T-helper 2 cell (primary cell): Measurements from ENCODE around the gene MAPK11.
A peak's percentile ranks its signal among the peaks of the same experiment; 100 is the strongest.

Experiments used
- DNase-seq, 5 experiments: peaks; one replicate each; pipeline versions ENCODE4 v3.0.0 to v3.0.0-alpha.2; 2012 to 2022

Gene MAPK11

DNA sequence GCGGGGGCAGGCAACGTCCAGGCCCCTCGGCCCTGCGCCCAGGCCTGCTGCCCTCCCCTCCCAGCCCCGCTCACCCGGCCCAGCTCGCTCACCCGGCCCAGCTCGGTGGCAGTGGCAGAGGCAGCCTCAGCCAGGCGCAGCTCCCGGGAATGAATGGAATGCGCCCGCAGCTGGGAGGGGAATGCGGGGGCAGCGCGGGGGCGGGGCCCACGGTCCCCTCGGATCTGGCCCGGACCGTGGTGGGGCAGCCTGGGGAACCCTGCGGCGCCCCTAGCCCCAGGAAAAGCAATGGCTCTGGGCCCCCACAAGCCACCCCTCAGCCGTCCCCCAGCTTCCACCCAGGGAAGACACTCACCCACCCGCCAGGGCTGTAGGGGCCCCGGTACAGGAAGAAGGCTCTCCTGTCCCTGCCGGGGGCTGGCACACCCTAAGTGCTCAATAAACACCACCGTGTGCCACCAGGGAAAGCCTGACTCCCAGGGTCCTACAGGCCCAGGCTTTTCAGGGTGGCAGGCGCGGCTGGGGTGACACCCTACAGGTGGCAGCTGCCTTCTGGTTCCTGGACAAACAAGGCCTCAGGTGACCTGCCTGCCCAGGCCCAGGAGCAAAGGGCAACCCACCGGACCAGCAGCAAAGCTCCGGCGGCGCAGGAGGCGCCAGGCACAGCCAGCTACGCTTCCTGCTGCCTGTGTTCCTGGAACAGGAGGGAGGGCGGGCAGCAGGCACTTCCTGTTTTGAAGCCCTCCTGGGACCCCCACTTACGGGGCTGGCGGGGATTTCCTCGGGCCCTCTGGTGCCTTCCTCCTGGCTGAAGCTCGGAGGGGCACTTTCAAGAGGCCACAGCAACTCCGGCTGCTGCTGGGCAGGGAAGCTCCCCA, 23.5 kb upstream of the MAPK11 start:
- no peak for DNase-seq

DNA sequence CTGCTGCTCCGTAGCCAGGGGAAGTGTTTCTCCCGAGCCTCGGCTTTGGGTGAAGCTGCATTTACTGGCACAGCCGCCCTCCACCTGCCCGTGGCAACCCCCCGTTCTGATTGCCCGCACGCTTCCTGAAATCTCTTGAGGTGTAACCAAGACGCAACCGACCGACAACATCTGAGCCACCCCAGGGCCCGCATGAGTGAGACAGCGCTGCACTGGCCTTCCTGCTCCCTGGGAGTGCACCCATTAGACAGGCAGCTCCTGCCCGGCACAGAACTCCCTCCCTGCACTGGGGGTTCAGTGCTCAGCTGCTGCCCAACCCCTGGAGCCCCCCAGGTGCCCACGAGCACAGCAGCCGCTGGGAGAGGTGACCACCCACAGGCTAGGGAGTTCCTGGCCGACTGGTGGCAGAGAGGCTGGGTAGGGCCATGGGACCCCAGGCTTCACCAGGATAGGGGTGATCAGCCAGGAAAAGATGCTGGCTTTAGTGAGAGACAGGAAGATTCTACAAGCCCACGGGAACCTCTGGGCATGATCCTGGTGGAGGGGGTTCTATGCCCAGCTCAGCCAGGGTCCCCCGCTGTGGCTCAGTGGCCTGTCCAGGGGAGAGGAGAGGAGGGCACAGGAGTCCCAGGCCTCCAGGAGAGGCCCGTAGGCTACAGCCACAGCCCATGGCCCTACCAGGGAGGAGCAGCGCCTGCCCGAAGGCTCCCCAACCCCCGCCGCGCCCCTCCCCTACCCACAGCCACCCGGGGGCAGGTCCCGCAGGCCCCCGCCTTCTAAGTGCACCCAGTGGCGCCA, 22.7 kb upstream of the MAPK11 start:
- DNase-seq, result no peak

DNA sequence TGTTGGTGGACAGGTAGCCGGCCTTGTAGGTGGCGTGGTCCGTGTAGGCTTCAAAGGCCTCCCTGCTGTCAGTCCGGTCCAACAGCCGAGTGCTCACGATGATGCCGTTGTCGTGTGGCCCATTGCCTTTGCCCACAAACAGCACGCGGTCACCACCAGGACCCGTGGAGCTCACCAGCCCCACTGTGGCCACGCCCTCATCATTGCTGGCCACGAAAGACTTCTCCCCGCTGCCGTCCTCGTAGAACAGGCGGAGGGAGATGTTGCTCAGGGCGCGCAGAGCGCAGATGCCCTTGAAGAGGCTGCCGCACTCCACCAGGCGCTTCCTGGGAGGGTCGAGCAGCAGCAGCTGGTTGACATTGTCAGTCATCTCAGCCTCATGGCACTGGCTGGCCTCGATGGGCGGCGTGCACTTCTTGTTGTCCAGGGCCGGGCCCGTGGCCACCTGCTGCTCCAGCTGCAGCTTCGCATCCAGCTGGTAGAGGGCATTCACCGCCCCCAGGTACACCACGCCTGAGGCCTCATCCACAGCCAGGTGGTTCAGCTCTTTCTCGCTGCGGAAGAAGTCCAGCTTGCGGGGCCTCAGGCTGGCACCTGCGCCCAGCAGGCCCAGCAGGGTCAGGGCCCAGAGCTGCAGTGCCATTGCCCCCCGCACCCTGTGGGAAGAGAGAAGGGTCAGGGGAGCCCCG, 19.9 kb upstream of the MAPK11 start:
- DNase-seq, result no peak

DNA sequence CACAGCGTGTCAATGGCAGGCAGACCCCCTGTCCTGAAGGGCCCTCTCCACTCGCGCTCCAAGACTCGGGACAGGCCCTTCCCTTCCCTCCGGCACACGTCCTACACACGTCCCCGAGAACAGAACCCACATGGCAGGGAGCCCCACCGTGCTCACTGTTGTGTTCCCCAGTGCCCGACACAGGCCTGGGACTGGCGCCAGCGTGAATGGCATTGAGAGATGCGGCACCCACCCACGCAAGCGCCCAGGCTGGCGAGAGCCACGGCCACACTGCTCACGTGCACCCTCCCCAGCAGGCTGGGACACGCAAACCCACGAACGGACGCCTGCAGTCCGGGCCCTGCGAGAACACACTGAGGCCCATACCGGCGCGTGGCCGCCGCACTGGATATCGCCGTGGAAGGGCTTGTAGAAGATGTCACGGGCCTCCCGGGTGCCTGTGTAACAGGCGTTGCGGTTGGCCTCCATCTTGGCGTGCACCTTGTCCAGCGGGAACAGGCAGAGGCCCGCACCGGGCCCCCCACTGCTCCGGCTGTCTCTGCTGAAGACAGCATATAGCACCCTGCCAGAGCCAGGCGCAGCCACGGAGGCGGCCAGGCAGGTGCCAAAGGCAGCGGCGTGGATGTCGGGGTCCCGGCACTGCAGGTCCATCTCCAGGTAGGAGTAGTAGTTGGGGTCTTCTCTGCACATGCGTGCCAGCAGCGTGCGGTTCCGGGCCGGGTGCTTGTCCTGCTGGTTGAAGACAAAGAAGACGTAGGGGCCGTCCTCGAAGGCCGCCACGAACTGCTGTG, 19.2 kb upstream of the MAPK11 start:
- no peak for DNase-seq

DNA sequence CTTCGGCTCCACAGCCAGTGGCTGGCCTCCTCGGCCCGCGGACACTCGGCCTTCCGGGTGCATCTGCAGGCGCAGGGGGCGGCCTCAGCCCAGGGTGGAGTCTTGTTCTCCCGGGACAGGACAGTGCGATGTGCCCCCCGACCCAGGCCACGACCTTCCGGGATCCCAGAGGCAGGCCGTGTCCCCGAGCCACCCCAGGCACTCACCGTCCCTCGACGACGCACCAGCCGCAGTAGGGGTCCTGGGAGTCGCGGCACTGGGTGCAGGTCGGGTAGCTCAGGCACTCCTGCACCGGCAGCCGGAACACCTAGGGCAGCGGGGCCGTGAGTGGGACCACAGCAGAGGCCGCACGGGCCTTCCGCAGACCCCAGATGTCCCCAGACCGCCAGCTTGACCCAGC, 17.6 kb upstream of the MAPK11 start:
- DNase-seq, result no peak

DNA sequence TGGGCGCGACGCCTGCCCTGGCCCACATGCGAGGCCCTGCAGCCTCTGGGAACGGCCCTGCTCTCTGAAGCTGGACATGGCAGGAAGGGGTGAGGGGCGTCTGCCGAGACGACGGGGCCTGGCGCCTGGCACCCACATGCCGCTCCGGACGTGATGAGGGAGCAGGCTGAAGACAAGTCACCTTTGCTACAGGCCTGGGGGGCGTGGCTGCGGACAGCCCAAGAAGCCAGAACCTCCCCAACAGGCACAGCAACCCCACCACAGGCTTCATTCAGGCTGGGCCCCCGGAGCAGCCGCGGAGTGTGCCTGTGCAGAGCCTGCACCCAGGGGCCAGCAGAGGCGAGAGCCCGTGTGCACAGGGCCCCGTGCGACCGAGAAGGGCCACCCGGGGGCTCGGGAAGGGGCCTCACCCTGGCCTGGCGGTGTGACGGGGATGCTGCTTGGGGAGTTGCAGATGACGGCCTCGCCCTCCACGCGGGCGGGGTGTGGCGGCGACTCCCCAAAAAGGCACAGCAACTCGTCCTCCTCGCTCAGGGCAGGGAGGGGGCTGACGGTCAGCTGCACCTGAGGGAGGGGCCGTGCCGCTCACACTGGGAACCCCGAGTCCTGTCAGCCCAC, 16.6 kb upstream of the MAPK11 start:
- no peak for DNase-seq

DNA sequence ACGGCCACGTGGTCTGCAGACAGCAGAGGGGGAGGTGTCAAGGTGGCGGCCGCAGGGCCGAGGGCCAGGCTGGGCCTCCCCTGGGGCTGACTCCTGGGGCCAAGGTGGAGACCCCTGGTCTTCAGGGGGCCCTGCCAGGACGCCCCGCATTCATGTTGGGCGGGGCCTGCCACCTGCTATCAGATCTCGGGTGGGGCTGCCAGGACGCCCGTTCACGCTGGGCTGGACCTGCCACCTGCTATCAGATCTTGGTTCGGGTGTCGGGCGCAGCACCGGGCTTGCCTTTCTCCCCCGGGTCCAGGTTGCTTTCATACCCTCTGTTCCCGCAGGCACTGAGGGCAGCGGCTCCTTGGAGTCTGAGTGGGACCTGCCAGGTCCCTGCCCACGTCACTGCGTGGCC, 16.1 kb upstream of the MAPK11 start:
- no peak for DNase-seq

DNA sequence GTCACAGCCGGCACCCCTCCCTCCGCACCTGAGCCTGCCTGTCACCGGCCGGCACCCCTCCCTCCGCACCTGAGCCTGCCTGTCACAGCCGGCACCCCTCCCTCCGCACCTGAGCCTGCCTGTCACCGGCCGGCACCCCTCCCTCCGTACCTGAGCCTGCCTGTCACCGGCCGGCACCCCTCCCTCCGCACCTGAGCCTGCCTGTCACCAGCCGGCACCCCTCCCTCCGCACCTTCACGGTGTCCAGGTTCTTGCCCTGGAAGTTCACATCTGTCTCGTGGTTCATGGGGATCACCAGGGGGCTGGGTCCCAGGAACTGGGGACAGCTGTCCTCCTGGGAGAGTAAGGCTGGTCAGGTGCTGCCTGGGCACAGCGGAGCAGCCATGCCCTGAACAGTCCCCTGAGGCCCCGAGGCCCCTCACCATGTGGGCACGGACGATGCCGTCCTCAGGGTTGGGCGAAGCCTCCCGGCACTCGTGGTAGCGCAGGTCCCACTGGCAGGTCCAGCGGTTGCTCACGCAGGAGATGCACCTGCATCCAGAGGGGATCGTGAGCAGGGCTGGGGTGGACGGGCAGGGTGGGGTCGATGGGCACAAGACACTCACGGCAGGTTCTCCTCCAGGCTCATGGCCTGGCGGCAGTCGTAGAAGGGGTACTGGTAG, 15.5 kb upstream of the MAPK11 start:
- DNase-seq, result no peak

DNA sequence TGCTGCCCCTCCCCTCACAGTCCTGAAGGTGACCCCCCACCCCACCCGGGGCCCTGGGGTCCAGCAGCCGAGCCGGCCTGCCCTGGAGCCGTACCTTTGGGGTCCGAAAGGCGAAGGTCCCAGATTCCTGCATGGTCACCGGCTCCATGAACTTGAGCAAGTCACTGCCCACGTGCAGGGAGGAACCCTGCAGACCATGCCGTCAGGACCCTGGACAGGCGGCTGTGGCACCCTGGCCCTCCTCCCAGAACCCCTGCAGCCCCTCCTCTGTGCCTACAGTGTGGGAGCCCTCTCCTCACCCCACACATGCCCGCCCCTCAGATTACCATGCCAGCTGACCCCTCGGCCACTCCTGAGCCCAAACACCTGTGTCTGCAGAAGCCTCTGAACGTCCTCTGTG, 14.3 kb upstream of the MAPK11 start:
- DNase-seq, result no peak

DNA sequence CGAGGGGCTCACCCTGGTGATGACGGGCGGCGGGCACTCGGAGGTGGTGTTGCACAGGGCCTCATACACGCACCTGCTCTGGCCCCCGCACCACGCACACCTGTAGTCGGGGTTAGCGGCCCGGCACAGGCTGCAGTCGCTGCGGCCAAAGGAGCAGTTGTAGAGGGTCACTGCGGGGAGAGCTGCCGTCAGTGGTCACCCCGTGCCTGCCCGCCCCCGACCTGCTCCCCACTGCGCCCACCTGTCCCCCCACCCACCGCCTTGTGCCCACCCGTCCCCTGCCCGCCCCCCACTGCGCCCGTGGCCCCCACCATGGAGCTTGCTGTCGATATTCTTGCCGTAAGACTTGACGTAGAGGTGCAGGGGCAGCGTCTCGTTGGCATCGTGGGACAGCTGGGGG, 13.6 kb upstream of the MAPK11 start:
- DNase-seq, result no peak

DNA sequence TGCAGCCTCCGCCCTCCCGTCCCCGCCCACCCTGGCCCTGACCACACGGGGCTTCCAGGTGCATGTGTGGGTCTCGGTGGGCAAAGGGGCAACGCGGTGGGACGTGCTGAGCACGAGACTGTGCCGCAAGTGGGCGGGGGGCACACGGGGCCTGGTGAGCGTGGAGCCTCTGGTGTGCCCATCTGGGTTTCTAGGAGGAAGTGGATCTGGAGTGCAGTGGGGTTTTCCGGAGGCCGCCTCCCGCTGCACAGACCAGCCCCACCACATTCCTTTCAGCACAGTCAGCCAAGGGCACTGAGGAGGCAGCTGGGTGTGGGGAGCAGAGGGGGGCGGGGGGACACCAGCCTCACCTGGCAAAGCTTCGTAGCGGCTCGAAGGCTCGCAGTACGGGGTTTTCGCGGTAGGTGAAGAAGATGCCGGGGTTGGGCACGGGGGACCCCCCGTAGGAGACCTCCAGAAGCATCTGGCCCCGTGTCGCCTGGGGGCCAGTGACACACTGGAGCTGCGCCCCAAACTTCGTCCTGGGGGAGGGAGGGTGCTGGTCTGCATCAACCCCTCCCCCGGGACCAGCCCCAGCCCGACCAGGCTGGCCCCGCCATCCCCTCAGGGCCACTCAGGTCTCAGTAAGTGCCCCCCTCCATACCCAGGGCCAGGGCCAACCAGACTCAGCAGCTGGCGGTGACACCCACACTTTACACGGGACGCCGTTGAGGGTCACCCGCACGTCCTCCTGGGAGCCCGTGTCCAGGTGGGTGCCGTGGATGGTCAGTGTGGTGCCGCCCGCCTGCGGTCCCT, 12.4 kb upstream of the MAPK11 start:
- DNase-seq, result no peak

DNA sequence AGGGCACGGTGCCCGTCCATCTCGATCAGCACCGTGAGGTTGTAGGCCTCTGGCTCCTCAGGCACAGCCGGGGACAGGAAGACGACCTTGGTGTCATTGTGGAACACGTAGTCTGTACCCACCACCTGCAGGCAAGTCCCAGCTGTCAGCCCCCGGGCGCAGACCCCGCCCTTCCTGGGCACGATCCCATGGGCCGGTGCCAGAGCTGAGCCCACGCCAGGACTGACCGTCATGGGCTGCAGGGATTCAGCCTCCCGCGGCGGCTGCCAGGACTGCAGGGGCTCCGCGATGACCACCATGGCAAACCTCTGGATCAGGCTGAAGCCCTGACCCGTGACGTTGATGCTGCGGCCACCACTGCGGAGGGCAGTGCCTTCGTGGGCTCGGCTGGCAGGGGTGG, 11.8 kb upstream of the MAPK11 start:
- no peak for DNase-seq

DNA sequence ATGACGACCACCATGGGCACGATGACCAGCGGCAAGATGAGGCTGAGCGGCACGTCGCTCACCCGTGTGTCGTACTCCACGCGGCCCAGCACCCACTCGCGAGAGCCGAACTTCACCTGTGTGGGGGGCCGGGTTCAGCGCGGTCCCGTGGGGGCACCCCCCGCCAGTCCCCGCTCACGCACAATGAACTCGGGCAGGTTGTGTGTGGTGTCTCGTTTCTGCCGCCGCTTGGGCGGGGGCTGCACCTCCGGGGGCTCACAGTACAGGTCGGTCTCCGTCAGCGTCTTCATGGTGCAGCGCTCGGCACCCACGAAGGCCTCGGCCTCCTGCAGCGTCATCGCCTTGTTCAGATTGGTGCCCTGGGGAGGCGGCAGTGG, 11.2 kb upstream of the MAPK11 start:
- DNase-seq, result no peak

DNA sequence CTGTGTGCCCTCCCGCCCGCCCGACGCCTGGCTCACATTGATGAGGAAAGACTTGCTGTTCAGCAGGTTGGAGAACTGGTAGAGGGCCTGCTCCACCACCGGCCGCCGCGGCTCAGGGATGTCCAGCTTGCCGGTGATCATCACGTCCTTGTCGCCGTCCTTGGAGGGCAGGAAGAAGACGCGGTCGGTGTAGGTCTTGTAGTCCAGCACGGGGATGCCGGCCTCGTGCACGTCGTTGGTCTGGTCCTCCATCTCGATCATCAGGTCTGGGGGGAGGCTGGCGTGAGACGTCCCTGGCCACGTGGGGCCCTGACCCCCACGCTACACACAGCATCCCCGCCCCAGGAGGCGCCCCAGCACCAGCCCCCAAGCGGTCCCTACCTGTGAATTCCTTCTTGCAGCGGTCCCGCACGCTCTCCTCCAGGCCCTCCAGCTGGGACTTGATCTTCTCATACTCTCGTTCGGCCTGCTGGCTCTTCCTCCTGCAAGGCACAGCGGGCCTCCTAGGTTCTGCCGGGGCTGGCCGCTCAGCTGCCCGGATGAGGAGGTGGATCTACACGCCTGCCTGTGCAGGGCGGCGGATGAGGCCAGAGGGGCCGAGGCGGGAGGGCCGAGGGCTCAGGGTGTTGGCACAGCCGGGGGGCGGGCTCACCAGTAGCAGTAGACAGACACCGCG, 10.7 kb upstream of the MAPK11 start:
- no peak for DNase-seq

DNA sequence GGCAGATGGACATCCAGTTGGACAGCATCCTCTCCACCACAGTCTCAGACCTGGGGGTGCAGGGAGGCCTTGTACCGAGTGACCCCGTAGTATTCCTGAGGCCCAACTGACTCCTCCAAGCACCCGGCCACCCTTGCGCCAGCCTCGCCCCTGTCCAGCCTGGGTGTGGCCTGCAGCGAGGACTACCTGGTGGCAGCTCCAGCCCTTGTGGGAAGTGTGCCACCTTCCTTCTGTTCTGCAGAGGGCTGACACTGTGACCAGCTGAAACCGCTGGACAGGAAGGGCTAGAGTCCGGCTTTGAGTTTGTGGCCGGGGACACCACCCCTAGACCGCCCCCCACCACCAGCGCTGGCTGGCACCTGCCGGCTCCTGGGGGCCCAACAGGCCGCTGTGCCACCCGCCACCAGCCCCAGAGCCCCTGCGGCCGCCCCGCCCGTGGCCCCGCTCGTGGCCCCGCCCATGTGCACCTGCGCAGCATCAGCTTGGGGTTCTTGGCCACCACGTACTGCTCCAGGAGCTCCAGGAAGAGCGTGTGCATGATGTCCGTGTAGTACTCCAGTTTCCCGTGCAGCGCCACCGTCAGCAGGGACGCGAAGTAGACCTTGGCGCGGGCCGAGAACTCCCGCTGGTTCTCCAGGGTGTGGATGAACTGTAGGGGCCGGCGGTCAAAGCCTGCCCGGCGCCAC, 10.0 kb upstream of the MAPK11 start:
- DNase-seq, result no peak

DNA sequence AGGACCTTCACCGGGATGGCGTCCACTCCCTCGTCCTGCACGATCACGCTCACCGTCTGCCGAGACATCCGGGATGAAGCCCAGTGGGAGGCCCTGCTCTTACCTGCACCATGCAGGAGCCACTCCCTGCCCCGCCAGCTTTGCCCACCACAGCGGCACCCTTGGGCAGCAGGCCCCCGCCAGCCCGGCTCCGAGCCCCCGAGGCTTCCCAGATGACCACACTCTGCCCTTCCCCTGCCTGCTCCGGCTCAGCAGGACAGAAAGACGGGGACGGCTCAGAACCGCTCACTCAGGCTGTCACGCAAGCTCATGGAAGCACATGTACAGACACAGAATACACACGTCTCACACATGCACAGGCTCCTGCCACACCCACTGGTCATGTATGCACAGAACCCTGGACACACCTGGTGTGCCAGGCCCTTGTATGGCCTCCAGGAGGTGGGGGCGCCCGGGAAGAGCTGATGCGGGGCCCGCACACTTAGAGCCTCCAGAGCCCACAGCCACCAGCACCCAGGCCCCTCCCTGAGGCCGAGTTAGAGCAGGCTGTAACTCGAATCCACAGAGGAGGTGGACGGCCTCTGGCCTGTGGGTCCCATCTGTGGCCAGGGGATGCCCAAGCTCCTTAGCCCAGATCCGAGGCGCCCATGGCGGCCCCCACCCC, 8.9 kb upstream of the MAPK11 start:
- DNase-seq, result no peak

DNA sequence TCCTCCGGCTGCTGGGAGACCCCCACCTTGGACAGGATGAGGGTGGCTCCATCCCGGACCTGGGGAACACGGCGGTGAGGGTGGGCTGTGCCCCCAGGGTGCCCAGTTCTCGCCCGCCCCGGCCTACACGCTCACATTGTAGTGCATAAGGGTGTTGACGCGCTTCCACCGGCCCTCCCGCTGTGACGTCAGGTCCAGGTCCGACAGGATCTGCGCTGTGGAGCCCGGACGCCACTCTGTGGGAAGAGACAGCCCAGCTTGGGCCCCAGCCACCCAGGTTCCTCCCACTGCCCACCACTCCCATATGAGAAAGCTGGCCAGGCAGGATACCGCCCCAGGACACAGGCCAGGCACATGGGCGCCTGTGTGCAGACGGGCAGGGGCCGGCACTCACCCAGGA, 8.3 kb upstream of the MAPK11 start:
- no peak for DNase-seq

DNA sequence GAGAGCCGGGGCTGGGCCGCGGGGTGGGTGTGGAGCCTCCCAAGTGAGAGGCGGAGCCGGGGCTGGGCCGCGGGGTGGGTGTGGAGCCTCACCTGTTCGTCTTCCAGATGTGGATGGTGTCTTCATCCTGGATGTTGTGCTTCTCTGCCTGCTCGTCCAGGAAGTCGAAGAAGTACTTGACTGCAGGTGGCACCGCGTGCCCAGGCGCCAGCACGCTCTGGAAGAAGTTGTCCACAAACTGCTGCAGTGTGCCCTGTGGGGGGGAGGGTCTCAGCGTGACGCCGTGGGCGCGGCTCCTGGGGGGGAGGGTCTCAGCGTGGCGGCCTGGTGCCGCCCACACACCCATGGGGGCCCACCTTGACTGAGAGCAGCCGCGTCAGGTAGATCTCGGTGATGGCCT, 7.6 kb upstream of the MAPK11 start:
- DNase-seq, result no peak

DNA sequence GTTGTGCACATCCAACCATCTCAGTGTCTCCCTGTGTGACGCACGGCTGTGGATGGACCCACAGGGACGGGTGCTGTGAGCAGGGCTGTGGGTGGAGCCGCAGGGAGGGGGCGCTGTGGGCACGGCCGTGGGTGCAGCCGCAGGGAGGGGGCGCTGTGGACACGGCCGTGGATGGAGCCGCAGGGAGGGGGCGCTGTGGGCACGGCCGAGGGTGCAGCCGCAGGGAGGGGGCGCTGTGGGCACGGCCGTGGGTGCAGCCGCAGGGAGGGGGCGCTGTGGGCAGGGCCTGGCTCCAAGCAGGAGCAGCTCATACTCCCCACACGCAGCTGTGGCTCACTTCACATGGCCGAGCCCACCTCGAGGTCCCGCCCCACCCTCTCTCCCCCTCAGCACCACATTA, 6.0 kb upstream of the MAPK11 start:
- peak in 4 of 5 experiments; percentile 27 to 92 (median 48) for DNase-seq
